ENCODE measurements around the gene FAM163B.

The FAM163B gene

DNA sequence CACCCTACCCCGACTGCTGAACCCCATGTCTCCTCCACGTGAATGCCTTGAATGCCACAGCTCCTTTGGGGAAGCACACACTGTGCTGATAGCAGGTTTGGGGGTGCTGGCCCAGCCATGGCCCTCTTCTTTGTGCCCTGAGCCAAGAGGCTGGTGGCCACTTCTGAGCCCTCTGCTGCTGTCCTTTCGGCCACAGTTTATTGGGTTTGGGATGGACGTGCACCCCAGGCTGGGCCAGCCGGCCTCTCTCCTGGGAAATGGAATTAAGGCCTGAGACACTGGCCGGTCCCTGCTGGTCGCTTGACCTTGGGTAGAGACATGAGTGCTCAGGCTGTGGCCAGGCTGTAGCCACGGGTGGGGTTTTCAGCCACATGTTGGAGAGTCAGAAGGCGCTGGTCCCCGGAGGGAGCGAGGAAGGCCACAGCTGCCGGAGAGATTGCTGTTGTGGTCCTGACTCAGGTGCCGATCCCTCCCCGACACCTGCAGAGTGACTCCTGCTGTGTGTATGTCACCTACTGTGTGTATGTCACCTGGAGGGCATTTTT lies 26.6 kb downstream of the FAM163B start:
- no peak for DNase-seq (ENCODE audit: extremely low read depth, insufficient read length)
- Histone ChIP-seq H3K4me3 (replicated peaks; ENCODE audit: low read depth, low read length) (no peak overlapping the region), H3K27me3 (replicated peaks; ENCODE audit: control insufficient read depth, insufficient read depth, low read length) (peaks cover 3% of the 10 kb centered on the region), H3K36me3 (ENCODE audit: control insufficient read depth, insufficient read depth, low read length) (no peaks in the 10 kb centered on the region)
- no peak for TF ChIP-seq CTCF (IDR thresholded peaks at IDR 0.05; ENCODE audit: insufficient read depth, low read length, poor library complexity, severe bottlenecking)

DNA sequence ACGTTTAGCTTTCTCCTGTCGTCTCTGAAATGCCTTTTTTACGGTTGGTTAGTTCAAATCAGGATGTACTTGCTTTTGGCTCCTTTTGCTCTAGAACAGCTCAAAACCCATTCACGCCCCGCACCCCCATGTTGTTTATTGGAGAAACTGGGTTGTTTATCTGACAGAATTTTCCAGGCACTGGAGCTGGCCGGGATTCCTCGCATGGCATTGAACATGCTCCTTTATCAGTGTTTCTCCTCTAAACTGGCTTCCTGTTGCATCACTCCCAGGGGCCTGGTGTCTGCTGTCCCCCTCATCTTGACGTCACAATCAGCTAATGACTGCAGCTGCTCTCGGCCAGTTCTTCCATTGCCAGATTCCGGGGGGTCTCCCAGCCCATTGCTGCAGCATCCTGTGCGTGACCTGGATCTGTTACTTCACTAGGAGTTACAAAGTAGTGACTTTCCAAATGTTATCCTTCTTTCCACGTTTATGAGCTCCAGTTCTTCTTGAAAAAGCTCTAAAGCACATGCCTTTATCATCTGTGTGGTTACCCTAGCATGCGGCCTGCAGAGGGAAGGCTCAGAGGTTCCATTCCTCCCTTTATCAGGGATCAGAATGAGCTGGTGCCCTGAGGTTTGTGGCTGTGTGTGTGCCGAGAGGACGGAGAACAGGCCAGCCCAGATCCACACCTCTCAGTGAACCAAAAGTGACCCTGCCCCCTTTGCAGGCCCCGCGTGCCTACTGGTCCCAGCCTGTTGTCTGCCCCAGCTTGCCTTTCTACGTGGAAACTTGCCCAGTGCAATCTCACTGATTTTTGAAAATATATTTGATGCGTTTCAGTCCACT lies 27.5 kb downstream of the FAM163B start:
- TF ChIP-seq CTCF (IDR thresholded peaks at IDR 0.05; ENCODE audit: insufficient read depth, low read length, poor library complexity, severe bottlenecking) = no peak
- Histone ChIP-seq H3K4me3 (replicated peaks; ENCODE audit: low read depth, low read length) (no peak overlapping the region), H3K36me3 (ENCODE audit: control insufficient read depth, insufficient read depth, low read length) (no peaks in the 10 kb centered on the region), H3K27me3 (replicated peaks; ENCODE audit: control insufficient read depth, insufficient read depth, low read length) (peaks cover 3% of the 10 kb centered on the region)
- DNase-seq (ENCODE audit: extremely low read depth, insufficient read length) = no peak

- Histone ChIP-seq H3K36me3 (ENCODE audit: control insufficient read depth, insufficient read depth, low read length) (no peaks in the 10 kb centered on the region), H3K4me3 (replicated peaks; ENCODE audit: low read depth, low read length) (no peak overlapping the region), H3K27me3 (replicated peaks; ENCODE audit: control insufficient read depth, insufficient read depth, low read length) (peaks cover 3% of the 10 kb centered on the region)
- DNase-seq (ENCODE audit: extremely low read depth, insufficient read length) = no peak
- TF ChIP-seq CTCF (IDR thresholded peaks at IDR 0.05; ENCODE audit: insufficient read depth, low read length, poor library complexity, severe bottlenecking) = no peak
These were observed 28.2 kb downstream of the FAM163B start for GRCh38 chr9:133581011-133581410.

DNA sequence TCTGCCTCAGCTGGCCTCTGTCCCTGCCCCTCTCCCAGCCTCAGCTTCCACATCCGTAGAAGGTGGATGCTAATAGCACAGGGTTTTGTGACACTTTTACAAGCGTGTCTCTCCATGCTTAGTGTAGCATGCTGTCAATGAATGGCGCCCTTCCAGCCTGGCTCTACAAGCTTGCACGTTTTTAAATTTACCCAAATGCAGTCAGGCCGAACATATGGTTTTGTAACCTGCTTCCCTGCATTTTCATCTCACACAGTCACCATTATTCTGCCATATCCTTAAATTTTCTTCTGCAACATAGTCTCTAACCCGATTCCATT lies 28.8 kb downstream of the FAM163B start:
- DNase-seq (ENCODE audit: extremely low read depth, insufficient read length) = no peak
- TF ChIP-seq CTCF (IDR thresholded peaks at IDR 0.05; ENCODE audit: insufficient read depth, low read length, poor library complexity, severe bottlenecking) = no peak
- H3K4me3 ChIP-seq (replicated peaks; ENCODE audit: low read depth, low read length) = no peak overlapping the region
- H3K27me3 ChIP-seq (replicated peaks; ENCODE audit: control insufficient read depth, insufficient read depth, low read length) = peaks cover 1% of the 10 kb centered on the region
- H3K36me3 ChIP-seq (ENCODE audit: control insufficient read depth, insufficient read depth, low read length) = no peaks in the 10 kb centered on the region

DNA sequence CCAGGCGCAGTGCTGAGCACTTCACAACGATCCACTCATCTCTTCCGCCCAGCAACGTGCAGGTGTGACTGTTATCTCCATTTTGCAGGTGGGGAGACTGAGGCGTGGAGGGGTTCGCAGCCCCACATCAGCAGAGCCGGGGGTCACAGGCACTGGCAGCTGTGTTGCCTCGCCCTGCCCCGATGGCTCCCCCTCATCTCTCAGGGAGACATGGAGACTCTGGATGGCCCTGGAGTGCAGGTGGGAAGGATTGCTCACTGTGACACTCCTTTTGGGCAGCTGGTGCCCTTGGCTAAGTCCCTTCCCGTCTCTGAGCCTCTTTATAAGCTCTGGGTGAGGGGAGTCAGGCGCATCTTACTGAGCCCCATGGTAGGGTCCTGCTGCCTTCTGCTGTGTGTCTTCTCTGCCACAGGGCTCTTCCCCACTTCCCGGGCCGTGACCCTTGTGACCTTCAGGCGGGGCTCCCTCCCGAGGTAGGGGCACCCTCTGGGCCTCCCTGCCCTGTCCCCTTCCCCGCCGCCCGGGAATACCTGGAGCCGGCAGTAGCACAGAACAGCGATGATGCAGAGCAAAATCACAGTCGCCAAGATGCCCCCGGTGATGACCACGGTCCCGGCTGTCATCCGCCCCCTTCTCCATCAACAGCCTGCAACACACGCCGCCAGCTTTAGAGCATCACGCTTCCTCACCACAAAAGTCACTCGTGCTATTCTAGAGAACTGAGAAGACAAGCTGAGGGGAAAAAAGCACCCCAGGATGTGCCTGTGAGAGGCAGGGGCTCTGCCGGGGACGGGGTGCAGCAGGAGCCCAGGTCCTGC lies 29.4 kb downstream of the FAM163B start:
- no peaks in the 10 kb centered on the region for H3K36me3 ChIP-seq (ENCODE audit: control insufficient read depth, insufficient read depth, low read length)
- H3K27me3 ChIP-seq (replicated peaks; ENCODE audit: control insufficient read depth, insufficient read depth, low read length) = peaks cover 1% of the 10 kb centered on the region
- DNase-seq (ENCODE audit: extremely low read depth, insufficient read length) = no peak
- H3K4me3 ChIP-seq (replicated peaks; ENCODE audit: low read depth, low read length) = no peak overlapping the region
- TF ChIP-seq CTCF (IDR thresholded peaks at IDR 0.05; ENCODE audit: insufficient read depth, low read length, poor library complexity, severe bottlenecking) = no peak
